ENCODE measurements around the gene RNF13.
"Not testable (repeated sequence)": the region's sequence is repeated elsewhere in the genome, so short reads cannot be mapped to it uniquely, and the experiment has no call there.

RNF13 gene

DNA sequence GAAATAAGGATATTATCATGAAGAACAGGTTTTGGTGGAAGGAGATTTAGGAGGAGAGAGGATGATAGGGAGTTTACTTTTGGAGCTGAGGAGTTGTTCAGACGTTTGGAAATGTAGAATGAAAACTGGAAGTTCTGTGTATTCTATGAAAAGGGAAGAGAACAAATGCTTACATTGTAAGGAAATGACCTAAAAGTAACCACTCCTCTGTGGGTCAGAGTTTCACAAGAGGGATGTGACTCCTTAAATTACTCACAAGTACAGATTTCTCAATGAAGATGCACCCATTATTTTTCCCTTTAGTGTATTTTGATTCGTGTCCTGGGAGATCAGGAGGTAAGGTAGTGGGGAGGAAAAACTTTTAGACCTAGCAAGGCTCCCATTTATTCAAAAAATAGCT lies 4.0 kb downstream of the RNF13 start:
- TF ChIP-seq, protein P1, sequence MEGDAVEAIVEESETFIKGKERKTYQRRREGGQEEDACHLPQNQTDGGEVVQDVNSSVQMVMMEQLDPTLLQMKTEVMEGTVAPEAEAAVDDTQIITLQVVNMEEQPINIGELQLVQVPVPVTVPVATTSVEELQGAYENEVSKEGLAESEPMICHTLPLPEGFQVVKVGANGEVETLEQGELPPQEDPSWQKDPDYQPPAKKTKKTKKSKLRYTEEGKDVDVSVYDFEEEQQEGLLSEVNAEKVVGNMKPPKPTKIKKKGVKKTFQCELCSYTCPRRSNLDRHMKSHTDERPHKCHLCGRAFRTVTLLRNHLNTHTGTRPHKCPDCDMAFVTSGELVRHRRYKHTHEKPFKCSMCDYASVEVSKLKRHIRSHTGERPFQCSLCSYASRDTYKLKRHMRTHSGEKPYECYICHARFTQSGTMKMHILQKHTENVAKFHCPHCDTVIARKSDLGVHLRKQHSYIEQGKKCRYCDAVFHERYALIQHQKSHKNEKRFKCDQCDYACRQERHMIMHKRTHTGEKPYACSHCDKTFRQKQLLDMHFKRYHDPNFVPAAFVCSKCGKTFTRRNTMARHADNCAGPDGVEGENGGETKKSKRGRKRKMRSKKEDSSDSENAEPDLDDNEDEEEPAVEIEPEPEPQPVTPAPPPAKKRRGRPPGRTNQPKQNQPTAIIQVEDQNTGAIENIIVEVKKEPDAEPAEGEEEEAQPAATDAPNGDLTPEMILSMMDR (IDR thresholded peaks at IDR 0.05; ENCODE audit: insufficient read depth, low read depth, low read length, missing control alignments), result no peak
- H3K4me3 ChIP-seq (ENCODE audit: low read length), result no peak overlapping the region
- peak; percentile 89 for DNase-seq (ENCODE audit: low read depth)

DNA sequence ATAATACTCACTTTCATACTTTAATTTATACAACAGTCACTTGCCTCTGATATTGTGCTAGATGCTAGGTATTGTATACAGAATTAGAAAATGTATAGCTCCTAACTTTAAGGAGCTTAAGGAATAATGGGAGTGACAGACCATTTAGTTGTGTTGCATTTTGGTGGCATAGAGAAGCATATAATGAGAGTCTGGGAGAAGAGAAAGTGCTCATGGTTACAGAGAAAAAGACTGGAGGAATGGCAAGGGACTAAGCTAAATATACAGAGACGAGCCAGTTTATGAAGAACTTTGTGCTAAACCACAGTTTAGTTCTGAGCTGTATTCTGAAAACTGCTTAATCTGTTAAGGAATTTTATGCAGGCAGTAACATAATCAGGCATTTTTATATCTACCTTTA lies 6.4 kb downstream of the RNF13 start:
- TF ChIP-seq, protein P1 (IDR thresholded peaks at IDR 0.05; ENCODE audit: insufficient read depth, low read depth, low read length, missing control alignments), result no peak
- no peak for DNase-seq (ENCODE audit: low read depth)
- H3K4me3 ChIP-seq (ENCODE audit: low read length), result no peak overlapping the region

DNA sequence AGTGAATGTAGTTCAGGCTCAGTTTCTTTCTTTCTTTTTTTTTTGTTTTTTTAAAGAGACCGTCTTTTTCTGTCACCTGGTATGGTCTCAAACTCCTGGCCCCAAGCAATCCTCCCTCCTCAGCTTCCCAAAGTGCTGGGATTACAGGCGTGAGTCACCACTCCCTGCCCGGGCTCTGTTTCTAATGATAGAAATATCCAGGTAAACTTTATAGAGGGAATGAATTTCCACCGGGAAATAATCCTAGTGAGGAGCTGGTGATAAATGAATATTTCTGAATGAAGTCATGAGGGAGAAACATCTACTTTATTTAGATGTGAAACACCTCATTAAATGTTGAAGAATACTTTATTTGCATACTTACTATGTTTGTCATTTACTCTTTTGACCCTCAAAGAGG lies 7.2 kb downstream of the RNF13 start:
- TF ChIP-seq, protein P1 (IDR thresholded peaks at IDR 0.05; ENCODE audit: insufficient read depth, low read depth, low read length, missing control alignments), result no peak
- H3K4me3 ChIP-seq (ENCODE audit: low read length), result no peak overlapping the region
- peak; percentile 60 for DNase-seq (ENCODE audit: low read depth)

DNA sequence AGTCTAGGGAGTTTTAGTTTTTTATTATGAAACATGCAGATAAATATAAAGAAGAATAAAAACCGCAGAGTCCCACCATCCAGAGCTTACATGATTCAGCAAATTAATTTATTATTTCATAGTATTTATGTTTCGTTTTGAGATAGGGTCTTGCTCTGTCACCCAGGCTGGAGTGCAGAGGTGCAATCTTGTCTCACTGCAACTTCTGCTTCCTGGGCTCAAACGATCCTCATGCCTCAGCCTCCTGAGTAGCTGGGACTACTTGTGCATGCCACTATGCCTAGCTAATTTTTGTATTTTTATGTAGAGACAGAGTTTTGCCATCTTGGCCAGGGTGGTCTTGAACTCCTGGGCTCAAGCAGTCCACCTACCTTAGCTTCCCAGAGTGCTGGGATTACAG lies 13.6 kb downstream of the RNF13 start:
- DNase-seq (ENCODE audit: low read depth), result no peak
- TF ChIP-seq, protein P1 (IDR thresholded peaks at IDR 0.05; ENCODE audit: insufficient read depth, low read depth, low read length, missing control alignments), result no peak
- H3K4me3 ChIP-seq (ENCODE audit: low read length), result no peak overlapping the region

DNA sequence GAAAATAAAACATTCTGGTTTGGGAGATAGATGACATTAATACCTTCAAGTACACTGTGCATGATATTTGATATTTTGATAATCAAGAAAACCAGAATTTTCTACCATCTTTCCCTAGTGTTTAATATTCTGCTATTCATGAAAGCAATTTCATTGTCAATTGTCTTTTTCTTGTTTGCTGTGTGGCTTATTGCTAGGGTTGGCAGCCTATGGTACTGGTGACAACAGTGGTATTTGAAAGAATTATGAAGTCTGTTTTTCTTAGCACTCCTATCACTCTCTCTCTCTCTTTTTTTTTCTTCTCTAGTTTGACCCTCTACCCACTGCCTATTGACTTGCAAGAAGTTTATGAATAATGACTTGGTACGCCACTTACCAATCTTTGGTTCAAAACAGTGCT lies 15.4 kb downstream of the RNF13 start:
- no peak overlapping the region for H3K4me3 ChIP-seq (ENCODE audit: low read length)
- TF ChIP-seq, protein P1 (IDR thresholded peaks at IDR 0.05; ENCODE audit: insufficient read depth, low read depth, low read length, missing control alignments), result no peak
- no peak for DNase-seq (ENCODE audit: low read depth)

DNA sequence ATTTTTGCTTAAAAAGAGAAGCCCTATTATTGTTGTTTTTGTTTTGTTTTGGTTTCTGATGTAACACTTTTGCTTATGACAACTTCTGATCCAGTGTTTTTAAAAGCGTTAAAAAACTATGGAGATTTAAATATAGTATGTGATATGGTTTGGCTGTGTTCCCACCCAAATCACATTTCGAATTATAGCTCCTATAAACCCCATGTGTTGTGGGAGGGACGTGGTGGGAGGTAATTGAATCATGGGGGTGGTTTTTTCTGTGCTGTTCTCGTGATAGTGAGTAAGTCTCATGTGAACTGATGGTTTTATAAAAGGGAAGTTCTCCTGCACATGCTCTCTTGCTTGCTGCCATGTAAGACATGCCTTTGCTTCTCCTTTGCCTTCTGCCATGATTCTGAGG lies 16.6 kb downstream of the RNF13 start:
- not testable (repeated sequence) for DNase-seq (ENCODE audit: low read depth); H3K4me3 ChIP-seq (ENCODE audit: low read length)

DNA sequence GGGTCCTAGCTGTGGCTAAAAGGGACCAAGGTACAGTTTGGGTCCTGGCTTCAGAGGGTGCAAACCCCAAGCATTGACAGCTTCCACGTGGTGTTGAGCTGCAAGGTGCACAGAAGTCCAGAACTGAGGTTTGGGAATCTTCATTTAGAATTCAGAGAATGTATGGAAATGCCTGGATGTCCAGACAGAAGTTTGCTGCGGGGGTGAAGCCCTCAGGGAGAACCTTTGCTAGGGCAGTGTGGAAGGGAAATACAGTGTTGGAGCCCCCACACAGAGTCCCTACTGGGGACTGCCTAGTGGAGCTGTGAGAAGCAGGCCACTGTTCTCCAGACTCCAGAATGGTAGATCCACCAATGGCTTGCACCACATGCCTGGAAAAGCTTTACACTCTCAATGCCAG lies 17.9 kb downstream of the RNF13 start:
- H3K4me3 ChIP-seq (ENCODE audit: low read length), result no peak overlapping the region
- no peak for DNase-seq (ENCODE audit: low read depth)
- TF ChIP-seq, protein P1 (IDR thresholded peaks at IDR 0.05; ENCODE audit: insufficient read depth, low read depth, low read length, missing control alignments), result no peak

DNA sequence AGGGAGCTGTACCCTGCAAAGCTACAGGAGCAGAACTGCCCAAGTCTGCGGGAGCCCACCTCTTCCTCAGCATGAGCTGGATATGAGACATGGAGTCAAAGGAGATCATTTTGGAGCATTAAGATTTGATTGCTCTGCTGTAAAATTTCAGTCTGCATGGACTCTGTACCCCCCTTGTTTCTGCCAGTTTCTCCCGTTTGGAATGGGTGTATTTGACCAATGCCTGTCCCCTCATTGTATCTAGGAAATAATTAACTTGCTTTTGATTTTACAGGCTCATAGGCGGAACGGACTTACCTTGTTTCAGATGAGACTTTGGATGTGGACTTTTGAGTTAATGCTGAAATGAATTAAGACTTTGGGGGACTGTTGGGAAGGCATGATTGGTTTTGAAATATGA lies 18.3 kb downstream of the RNF13 start:
- H3K4me3 ChIP-seq (ENCODE audit: low read length), result no peak overlapping the region
- no peak for DNase-seq (ENCODE audit: low read depth)
- TF ChIP-seq, protein P1 (IDR thresholded peaks at IDR 0.05; ENCODE audit: insufficient read depth, low read depth, low read length, missing control alignments), result no peak

Data from epithelial cell of esophagus (primary cell).